ENCODE results near the gene PPM1L.

Gene PPM1L

DNA sequence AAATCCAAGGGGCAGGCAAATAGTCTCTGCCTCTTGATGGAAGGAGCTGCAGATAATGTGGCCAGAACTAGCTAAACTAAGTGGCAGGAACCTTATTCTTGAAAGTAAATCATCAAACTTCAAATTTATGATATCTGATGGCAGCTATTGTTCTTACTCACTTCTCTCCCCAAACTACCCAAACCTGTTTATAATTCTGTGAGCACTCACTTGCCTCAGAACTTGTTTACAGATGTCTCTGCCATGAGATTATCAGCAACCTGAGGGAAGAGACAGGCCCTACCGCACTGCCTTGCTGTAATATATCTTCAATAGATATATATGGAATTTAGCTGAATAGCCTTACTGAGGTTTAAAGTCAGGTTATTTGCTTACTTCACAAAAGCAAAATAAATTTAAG lies 351.3 kb downstream of the PPM1L start:
- DNase-seq: peak; percentile 6

GRCh38 chr3:161108840-161109239 lies 352.8 kb downstream of the PPM1L start:
- DNase-seq: no peak

DNA sequence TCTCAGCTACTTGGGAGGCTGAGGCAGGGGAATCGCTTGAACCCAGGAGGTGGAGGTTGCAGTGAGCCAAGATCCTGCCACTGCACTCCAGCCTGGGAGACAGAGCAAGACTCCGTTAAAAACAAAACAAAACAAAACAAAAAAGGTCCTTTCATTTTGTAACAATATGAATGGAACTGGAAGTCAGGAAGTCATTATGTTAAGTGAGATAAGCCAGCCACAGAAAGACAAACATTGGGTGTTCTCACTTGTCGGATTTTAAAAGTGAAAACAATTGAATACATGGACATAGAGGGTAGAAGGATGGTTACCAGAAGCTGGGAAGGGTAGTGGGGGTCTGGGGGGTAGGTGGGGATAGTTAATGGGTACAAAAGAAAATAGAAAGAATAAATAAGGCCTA lies 361.6 kb downstream of the PPM1L start:
- DNase-seq: no peak

- no peak for DNase-seq
Measured at GRCh38 chr3:161126495-161126894, 370.5 kb downstream of the PPM1L start.
